HG02938 (cell line): ENCODE results near the gene HELT.
"Not testable (repeated sequence)": the region's sequence is repeated elsewhere in the genome, so short reads cannot be mapped to it uniquely, and the experiment has no call there.

Experiments
- ATAC-seq: cut with Tn5 transposase; IDR thresholded peaks from one replicate; pipeline ENCODE4 v1.9.1; 2021; ENCODE audit warnings: mild to moderate bottlenecking, moderate library complexity; ENCODE audit not compliant: unreplicated experiment

Gene HELT, protein sequence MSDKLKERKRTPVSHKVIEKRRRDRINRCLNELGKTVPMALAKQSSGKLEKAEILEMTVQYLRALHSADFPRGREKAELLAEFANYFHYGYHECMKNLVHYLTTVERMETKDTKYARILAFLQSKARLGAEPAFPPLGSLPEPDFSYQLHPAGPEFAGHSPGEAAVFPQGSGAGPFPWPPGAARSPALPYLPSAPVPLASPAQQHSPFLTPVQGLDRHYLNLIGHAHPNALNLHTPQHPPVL

GRCh38 chr4:185017964-185018772 is at the start of gene HELT:
HELT (plus strand) TSS chr4:185018490; CDS start chr4:185018929, 439 bp downstream.
- ATAC-seq, result no peak

- ATAC-seq, result no peak
Measured at GRCh38 chr4:184968784-184969201, 49.5 kb upstream of the HELT start.

GRCh38 chr4:184969610-184970009 is 48.7 kb upstream of the HELT start:
- no peak for ATAC-seq

DNA sequence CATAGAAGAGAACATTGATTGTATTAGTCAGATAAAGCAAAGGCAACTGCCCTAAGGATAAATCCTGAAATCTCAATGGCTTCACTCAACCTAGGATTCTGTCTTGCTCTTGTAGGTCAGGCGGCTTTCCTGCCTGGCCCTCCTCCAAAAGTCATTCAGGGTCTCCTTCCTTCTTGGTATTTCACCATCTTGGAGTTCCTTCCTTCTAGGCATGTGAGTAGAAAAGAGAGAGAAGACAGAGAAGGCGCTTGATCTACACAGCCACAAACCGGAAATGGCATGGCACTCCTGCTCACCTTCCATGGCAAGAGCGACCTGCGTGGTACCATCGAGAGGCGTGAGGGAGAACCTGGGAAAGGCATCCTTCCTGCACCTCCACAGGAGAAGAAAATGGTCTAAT is 45.3 kb upstream of the HELT start:
- ATAC-seq, result no peak

DNA sequence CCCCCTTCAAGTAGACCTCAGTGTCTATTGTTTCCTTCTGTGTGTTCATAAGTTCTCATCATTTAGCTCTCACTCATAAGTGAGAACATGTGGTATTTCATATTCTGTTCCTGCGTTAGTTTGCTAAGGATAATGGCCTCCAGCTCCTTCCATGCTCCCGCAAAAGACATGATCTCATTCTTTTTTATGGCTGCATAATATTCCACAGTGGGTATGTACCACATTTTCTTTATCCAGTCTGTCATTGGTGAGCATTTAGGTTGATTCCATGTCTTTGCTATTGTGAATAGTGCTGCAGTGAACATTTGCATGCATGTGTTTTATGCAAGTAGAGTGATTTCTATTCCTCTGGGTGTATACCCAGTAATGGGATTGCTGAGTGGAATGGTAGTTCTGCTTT is 41.9 kb upstream of the HELT start:
- not testable (repeated sequence) for ATAC-seq

GRCh38 chr4:184977747-184978146 is 40.5 kb upstream of the HELT start:
- no peak for ATAC-seq

DNA sequence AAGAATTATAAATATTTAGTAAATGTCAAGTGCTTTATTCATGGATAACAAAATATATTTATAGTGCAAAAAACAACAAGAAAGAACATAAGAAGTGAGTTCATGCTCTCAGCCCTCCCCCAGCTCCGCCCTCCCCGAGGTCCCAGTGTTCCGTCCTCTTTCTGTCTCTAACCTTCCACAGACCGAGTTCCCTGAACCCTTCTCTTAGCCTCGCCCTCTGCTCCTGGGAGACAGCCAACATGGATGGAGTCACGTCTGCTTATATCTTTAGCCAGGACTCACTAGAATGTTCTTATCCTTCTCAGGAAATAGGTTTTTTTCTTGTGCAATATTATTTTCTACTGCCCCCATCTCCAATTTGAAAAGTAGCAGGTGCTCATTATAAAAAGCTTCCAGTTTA is 40.1 kb upstream of the HELT start:
- ATAC-seq, result no peak

DNA sequence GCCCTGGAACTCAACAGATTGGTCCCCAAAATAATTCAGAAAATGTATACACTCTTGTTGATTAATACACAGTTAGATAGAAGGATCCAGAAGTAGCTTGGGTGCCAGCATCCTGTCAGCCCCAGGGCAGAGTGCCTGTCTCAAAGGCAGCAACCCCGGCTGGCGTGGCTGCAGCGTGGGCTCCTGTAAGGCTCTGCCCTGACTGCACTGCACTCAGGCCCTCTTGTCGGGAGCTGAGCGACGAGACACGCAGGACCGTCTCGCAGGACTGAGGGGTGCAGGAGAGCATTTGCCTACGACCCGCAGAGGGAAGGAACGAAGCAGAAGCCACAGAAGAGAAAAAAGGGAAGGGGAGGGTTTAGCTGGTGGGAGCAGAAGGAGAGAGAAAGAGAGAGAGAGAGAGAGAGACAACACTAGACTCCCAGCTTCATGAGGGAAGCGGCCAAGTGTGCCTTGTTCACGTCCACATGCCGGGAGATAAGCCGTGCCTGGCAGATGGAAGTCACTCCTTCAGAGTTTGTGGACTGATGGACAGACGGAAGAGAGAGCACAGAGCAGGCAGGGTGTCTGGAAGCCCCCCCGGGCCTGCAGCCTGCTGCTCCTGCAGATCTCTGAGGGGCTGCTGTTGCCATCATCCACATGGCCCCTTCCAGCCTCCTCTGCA is 38.7 kb upstream of the HELT start:
- ATAC-seq, result no peak

DNA sequence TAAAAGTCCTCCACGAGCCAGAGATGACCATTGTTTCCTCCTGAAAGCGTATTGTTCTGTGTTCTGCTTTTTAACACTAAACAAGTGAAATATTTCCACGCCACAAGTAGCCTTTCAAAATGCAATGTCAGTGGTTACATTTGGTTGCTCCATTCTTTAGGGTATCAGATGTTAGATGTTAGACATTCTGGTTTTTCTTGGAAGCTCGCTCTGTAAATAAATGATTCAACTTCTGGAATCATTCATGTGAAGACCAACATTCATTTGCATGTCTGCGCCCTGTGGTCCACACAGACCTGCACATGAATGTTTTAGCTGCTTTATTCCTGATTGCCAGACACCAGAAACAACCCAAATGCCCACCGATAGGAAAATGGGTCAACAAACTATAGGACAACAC is 38.0 kb upstream of the HELT start:
- no peak for ATAC-seq

DNA sequence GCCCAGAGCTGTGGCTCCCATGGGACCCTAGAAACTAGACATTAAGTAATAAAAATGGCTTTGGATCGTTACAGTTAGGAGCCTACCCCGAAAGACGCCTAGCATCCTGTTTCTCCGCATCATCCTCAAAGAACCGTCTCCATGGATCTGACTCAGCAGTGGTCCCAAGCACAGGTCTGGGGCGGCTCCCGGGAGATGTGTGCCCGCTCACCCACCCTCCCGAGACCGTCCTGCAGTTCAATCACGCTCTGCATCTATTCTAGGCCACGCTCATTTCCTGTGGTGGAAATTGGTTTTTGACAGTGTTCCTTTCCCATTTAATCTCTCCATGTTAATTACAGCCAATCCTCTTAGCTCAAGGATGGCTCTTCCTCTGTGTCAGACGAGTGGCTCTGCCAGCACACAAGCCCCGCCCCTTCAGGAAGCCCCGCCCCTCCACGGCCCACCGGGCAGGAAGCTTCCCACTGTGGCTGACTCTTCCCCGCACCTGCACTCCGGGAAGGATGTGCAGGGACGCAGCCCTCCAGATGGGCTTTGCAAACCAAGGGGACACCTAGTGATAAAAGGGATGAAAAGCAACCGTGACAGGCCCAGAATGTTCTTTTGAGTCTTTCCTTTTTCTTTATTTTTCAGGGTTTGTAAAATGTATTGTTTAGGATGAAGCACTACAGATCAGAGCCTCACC is 34.5 kb upstream of the HELT start:
- ATAC-seq, result no peak

- ATAC-seq, result no peak
Measured at GRCh38 chr4:184987493-184988031, 30.7 kb upstream of the HELT start.

DNA sequence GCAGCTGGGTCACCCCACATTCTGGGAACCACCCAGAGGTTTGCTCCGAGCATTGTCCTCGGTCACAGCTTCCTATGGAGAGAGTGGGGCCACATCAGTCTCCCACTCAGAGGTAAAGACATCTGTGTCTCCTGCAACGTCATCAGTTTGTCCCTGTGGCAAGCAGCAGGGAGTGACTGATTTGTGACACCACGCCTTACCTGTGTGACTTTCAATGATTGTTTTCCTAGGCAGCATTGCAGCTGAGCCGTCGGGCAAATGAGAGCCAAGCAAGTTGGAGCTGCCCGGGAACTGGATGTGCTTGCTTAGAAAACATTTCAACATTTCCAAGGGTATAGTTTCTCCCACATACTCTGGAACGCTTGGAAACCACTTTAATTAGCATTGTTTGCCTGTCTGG is 29.7 kb upstream of the HELT start:
- no peak for ATAC-seq

DNA sequence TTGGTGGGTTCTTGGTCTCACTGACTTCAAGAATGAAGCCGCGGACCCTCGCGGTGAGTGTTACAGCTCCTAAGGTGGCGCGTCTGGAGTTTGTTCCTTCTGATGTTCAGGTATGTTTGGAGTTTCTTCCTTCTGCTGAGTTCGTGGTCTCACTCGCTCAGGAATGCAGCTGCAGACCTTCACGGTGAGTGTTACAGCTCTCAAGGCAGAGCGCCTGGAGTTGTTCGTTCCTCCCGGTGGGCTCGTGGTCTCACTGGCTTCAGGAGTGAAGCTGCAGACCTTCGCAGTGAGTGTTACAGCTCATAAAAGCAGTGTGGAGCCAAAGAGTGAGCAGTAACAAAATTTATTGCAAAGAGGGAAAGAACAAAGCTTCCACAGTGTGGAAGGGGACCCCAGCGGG is 29.0 kb upstream of the HELT start:
- ATAC-seq, result not testable (repeated sequence)

DNA sequence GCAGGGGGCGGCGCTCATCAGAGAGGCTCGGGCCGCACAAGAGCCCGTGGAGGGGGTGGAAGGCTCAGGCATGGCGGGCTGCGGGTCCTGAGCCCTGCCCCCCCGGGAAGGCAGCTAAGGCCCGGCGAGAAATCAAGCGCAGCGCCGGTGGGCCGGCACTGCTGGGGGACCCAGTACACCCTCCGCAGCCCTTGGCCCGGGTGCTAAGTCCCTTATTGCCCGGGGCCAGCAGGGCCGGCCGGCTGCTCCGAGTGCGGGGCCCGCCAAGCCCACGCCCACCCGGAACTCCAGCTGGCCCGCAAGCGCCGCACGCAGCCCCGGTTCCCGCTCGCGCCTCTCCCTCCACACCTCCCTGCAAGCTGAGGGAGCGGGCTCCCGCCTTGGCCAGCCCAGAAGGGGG is 28.2 kb upstream of the HELT start:
- not testable (repeated sequence) for ATAC-seq

DNA sequence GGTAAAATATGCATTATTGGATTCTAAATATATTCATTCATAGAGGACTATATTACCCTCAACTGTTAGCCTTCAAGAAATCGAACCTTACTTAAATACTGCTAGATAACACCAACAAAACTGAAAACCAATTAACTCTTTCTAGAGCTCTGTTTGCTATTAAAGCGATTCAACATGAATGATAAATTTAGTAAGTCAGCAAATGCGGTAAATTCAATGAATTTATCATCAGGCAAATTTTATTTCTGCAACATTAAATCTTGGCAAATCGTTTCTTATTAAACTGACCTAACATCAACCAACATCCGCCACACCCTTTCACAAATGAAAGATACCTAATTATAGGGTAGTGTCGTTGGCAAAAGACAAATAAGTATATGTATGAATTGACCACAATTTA is 26.4 kb upstream of the HELT start:
- no peak for ATAC-seq

GRCh38 chr4:184992422-184992821 is 25.9 kb upstream of the HELT start:
- ATAC-seq, result no peak

GRCh38 chr4:184993247-184993646 is 25.0 kb upstream of the HELT start:
- no peak for ATAC-seq

DNA sequence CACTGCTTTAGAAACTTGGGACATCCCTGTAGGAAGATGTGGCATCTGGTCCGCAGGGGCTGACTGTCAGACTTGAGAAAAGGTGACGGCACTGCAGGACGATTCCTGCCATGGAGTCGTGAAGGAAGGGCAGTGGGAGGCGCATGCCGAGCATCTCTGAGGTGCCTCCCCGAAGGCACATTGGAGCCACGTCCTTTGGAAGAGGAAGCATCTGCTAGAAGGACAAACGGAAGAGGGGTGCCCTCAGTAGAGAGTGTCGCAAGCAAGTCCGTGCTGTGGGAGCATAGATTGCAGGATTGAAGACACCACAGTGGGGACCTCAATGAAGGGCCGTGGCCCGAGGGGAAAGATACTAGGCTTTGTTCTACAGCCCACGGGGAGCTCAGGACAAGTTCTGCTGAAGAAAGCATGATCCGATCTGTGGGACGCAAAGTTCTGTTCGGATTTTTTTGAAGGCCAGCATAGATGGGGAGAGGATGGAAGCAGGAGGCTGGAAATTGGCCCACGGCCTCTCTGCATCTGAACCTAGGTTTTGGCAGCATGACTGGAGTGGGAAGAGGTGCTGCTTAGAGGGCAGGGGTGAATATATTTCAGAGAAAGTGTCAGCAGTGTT is 24.2 kb upstream of the HELT start:
- no peak for ATAC-seq

DNA sequence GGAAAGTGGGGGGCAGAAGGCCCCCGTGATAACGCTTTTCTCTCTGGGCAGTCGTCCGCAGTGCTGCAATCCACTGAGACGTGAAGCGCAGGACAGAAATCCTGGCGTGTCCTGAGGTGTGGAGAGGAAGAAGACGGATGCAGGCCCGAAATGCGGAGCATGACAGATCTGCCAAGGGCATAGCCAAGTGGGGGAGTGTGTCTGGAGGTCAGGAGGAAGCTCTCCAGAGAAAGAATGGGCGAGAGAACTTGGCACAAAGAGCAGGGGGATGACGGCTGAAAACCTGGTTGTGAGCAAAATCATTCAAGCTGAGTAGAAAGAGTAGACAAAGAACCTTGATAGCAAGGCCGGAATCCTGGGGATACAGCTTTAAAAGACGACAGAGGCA is 23.7 kb upstream of the HELT start:
- ATAC-seq, result no peak

DNA sequence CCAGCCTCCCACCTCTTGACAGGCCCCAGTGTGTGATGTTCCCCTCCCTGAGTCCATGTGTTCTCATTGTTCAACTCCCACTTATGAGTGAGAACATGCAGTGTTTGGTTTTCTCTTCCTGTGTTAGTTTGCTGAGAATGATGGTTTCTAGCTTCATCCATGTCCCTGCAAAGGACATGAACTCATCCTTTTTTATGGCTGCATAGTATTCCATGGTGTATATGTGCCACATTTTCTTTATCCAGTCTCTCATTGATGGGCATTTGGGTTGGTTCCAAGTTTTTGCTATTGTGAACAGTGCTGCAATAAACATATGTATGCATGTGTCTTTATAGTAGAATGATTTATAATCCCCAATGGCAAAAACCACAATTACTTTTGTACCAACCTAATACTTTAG is 20.6 kb upstream of the HELT start:
- not testable (repeated sequence) for ATAC-seq

DNA sequence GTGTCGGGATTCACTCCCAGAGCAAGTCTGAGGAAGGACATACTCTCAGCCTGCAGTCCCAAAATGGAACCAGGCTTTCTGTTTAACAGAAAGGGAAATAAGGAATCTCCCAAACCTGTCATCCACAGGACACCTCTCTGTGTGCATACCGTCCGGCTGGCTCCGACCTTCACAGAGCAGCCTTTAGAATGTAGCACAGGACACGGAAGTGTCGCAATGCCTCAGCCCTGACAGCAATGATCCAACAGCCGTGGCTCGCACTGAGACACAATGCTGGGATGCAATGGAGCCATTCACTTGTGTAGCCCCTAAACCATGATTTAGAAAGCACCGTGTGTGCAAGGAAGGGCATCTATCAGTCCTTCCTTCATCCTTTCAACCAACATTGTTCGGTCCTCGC is 15.5 kb upstream of the HELT start:
- ATAC-seq, result no peak
